Vagina (tissue), 2 donors: Measurements from ENCODE around the gene SART3.

ENCODE experiments used
- POLR2A ChIP-seq, 2 donors: fragments of 450-650 bp; IDR thresholded peaks; one replicate each; pipeline ENCODE4 v1.6.1; 2017; ENCODE audit warnings: antibody characterized with exemption in 2 of 2, mild to moderate bottlenecking in 2 of 2, moderate library complexity in 2 of 2
- POLR2AphosphoS5 ChIP-seq, 2 donors: sonication (generic); formaldehyde crosslinking; IDR thresholded peaks; one replicate each; pipeline ENCODE4 v1.9.0; 2017; ENCODE audit warnings: antibody characterized with exemption in 2 of 2, mild to moderate bottlenecking in 2 of 2, low read depth in 1 of 2; ENCODE audit not compliant: insufficient read depth in 1 of 2
- TF ChIP-seq, protein P1 (sequence below), 3 experiments: fragments of 450-650 bp in 2 of 3; fragments of 200-600 bp in 1 of 3; sonication (generic) in 1 of 3; IDR thresholded peaks; one replicate each; pipeline ENCODE4 v1.5.1; 2017 to 2019; ENCODE audit warnings: antibody characterized with exemption in 3 of 3, mild to moderate bottlenecking in 2 of 3, moderate library complexity in 2 of 3

DNA sequence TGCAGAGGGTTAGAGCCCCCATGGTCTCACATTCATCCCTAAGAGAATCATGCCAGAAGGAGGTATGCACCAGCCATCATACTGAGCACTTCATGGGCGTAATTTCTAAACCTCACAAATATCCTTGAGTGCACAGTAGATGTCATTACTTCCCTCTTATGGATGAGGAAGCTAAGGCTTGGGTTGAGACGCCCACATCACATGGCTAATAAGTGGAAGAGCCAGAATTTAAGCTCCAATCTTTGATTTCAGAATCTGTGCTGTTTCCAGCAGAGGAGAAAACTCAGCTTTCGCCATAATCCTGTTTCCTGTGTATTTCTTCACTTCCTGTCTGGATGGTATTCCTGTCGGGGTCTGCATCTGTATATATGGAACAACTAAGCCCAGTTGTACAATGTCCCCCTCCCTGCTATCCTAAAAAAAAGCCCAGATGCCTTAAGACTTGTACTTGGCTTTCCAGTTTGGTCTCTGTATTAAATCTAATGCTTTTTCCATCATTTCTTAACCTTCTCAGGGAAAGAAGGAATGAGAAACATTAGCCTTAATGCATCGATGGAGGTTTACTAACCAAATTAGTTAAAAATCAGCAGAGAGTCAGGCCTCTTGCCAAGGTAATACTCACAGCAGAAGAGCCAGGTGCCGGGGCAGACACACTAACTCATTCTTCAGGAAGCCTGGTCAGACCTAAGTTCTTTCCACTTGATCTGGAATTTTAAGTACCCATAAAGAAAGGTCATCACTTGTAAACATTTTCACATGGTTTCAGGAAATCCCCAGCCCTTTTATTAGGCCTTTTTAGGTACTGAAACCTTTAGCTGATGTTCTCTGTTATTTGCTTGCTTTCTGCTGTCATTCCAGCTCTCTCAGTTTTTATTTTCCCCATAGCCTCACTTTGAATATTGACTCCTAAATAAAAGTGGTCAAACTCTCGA is 6.7 kb upstream of the SART3 start:
- TF ChIP-seq POLR2AphosphoS5 (IDR thresholded peaks at IDR 0.05; ENCODE audit: insufficient read depth in 1 of 2, low read depth in 1 of 2) (no peak), POLR2A (IDR thresholded peaks at IDR 0.05) (no peak)
- TF ChIP-seq, protein P1, sequence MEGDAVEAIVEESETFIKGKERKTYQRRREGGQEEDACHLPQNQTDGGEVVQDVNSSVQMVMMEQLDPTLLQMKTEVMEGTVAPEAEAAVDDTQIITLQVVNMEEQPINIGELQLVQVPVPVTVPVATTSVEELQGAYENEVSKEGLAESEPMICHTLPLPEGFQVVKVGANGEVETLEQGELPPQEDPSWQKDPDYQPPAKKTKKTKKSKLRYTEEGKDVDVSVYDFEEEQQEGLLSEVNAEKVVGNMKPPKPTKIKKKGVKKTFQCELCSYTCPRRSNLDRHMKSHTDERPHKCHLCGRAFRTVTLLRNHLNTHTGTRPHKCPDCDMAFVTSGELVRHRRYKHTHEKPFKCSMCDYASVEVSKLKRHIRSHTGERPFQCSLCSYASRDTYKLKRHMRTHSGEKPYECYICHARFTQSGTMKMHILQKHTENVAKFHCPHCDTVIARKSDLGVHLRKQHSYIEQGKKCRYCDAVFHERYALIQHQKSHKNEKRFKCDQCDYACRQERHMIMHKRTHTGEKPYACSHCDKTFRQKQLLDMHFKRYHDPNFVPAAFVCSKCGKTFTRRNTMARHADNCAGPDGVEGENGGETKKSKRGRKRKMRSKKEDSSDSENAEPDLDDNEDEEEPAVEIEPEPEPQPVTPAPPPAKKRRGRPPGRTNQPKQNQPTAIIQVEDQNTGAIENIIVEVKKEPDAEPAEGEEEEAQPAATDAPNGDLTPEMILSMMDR (IDR thresholded peaks at IDR 0.05): no peak
